ENCODE results near the gene MRO. TPM values are rescaled to one million over a fixed set of nuclear protein-coding genes. Genes with fewer than 3 reads are reported as not detected.
"Not testable (repeated sequence)": the region's sequence is repeated elsewhere in the genome, so short reads cannot be mapped to it uniquely, and the experiment has no call there.

The MRO gene
- total RNA-seq (2014; rRNA removed; shearing (Covaris generic)): 0.03 TPM in 1 of 2 replicates, not detected in the other

DNA sequence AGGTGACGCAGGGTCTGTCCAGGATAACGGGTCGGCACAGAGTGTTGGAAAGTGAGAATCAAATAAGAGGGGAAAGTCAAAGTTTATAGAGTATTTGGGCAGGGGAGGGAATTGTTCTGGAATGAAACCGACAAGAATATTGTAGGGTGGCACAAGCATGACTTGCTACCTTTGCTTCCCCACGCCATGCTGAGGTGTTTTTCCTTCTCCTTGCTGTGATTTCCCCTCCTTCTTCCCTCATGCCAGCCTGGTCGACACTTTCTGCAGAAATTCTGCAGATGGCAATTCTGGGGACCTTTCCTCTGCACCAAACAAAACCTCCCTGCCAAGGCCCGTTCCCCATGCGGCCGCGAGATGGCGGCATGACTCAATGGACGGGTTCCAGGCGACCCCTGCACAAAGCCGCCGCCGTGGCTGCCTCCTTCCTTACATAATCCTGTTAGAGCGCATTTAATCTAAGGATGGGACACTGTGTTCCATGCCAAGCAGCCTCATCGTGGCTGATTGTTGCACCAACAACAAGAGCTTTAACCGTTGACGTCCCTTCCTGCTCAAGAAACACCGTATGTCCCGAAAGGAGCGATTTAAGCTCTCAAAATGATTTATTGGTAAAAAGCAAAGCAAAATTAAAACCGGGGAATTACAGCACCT lies at the start of gene MRO:
TSS of gene MRO (minus strand) at position 289 of the 651 bp plus-strand sequence. CDS start 10,616 bp downstream, outside the sequence.
- in situ Hi-C loops (cut with HindIII; ENCODE audit: low sequenced_read_pairs): no loop called here
- peak; percentile 92 for DNase-seq (ENCODE audit: low spot score)

DNA sequence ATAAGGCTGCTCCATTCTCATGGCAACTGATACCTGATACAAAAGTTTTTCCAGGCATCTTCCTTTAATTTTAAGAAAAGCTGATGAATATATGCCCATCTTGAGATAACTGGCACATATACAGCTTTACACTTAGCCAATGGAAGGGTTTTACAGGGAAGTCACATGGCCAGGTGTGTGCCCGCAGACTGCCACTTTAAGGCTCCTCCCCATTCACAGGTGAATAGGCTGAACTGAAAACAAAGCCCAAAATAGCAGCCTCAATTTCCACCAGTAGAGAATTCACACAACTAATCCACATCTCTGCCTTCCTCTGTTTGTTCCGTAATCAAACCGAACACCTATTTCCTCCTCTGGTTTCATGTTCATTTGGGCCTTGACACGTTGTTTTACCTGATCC lies 49.3 kb upstream of the MRO start:
- no peak for DNase-seq (ENCODE audit: low spot score)
- in situ Hi-C loops (cut with HindIII; ENCODE audit: low sequenced_read_pairs): no loop called here

DNA sequence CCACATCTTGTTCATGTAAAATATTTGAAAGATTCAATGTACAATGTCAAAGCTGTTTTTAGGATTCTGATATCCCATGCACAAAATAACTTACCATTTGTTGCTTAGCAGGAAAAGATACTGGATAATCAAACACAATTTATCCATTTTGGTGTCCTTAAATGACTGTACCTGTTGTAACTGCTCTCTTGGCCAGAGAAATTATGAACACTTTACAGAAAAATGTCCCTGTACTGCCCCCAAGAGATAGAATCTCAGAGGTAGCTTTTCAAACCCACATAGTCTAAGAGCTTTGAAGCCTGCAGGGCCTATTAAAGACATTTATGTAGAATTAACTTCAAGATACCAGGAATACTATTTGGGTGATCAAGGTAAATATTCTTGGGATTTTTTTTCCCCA lies 46.9 kb upstream of the MRO start:
- in situ Hi-C loops (cut with HindIII; ENCODE audit: low sequenced_read_pairs): no loop called here
- DNase-seq (ENCODE audit: low spot score): peak; percentile 57

DNA sequence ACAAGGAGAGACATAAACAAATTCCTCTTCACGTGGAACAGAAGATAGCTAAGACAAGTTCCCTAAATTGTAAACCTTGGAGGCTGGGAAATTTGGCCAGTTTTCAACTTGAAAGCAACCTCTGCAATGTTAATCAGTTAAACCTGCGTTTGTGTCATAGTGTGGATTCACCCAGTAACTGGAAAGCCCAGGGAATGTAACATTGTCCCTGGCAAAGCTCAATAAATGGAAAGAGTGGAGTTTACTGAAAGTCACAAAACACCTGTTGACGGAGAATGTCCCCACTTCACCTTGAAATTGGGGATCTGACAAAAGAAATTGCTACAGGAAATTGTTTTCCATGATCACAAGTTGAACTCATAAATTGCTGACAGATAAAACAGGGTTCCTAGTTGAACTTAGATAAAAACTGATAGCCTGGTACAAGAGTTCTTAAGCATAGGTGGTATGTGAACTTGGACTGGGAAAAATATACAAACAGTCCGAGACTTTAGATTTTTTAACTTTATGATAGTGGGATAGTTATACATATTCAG lies 44.1 kb upstream of the MRO start:
- in situ Hi-C loops (cut with HindIII; ENCODE audit: low sequenced_read_pairs): no loop called here
- no peak for DNase-seq (ENCODE audit: low spot score)

DNA sequence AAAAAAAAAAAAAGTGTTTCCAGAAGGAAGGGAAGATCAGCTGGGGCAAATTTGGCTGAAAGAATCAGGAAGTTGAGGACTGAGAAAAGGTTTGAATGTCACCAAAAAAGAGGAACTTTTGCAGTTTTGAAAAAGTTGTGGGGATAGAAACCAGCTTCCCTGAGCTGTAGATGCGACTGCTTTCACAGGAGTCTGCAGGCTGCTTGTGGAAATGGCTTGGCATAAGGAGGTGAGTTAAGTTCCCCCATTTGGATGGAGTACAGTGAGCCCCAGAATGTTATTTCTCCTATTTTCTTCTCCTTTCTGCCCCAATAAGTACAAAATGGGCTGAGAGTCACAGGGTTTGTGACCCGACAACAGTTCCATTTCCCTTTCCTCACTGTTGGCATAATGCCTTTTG lies 42.6 kb upstream of the MRO start:
- in situ Hi-C loops (cut with HindIII; ENCODE audit: low sequenced_read_pairs): no loop called here
- DNase-seq (ENCODE audit: low spot score): no peak

DNA sequence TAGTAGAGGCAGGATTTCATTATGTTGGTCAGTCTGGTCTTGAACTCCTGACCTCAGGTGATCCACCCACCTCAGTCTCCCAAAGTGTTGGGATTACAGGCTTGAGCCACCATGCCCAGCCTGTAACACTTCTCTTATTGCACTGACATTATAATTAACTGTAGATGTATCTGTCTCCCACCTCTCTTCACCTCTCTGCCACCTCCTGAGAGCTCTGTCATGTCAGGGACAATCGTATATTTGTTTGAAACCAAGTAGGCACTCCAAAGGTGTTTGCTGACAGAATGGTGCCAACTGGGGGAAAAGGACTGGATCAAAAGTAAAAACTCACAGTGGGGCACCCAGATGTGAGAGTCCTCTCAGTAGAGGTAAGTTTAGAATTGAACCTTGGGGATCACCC lies 41.8 kb upstream of the MRO start:
- no peak for DNase-seq (ENCODE audit: low spot score)
- in situ Hi-C loops (cut with HindIII; ENCODE audit: low sequenced_read_pairs): no loop called here

DNA sequence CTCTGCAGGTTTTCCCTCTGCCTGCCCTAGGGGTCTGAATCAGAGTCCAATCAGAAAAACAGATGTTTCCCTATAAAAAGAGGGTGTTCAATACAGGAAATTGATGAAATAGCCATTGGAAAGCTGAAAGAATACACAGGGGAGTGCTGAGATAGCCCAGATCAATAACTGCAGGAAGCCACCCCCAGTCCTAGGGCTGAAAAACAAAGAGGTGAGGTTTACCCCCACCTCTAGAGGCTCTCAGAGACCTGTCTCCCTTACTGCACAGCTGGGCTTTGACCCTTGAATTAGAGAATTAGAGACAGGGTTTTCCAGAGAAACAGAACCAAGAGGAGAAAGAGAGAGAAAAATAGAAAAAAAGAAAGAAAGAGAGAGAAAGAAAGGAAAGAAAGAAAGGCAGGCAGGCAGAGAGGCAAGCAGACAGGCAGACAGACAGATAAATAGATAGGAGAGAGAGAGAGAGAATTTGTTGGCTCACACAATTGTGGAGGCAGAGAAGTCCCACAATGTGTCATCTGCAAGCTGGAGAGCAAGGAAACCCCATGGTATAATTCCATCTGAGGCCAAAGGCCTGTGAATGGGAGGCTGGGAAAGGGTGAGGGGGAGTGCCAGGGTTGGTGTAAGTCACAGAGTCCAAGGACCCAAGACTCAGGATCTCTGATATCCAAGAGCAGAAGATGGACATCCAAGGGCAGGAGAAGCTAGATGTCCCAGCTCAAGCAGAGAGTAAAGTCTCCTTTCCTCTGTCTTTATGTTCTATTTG lies 40.2 kb upstream of the MRO start:
- in situ Hi-C loops (cut with HindIII; ENCODE audit: low sequenced_read_pairs): no loop called here
- no peak for DNase-seq (ENCODE audit: low spot score)

DNA sequence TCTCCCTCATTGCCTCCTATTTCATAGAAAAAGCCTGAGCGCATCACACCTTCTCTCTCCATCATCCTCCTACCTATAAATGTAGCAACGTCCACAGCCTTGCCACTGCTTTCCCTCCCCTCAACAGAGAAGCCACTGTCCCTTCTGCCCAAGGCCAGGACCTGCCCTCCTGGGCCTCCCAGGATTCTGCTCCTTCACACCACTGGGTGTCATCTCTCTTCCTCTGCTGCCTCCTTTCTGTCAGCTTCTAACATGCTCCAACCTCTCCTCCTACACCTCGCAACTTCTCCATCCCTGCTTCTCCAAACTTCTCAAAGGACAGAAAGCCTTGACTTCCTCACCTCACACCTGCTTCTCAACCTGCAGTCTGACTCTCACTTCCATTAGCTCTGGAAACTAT lies 37.9 kb upstream of the MRO start:
- in situ Hi-C loops (cut with HindIII; ENCODE audit: low sequenced_read_pairs): no loop called here

DNA sequence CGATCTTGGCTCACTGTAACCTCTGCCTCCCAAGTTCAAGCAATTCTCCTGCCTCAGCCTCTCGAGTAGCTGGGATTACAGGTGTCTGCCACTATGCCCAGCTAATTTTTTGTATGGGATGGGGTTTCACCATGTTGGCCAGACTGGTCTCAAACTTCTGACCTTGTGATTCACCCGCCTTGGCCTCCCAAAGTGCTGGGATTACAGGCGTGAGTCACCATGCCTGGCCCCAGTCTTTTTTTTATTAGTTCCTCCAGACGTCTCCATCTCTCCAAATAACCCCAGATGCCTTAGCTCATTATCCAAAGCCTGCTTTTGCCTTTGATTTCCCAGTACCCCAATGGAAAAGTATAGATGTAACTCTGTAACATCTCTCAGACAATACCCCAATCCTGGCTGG lies 37.4 kb upstream of the MRO start:
- in situ Hi-C loops (cut with HindIII; ENCODE audit: low sequenced_read_pairs); DNase-seq (ENCODE audit: low spot score): not testable (repeated sequence)

More for the DNA sequence above, 37.9 kb upstream of the MRO start:
- no peak for DNase-seq (ENCODE audit: low spot score)

DNA sequence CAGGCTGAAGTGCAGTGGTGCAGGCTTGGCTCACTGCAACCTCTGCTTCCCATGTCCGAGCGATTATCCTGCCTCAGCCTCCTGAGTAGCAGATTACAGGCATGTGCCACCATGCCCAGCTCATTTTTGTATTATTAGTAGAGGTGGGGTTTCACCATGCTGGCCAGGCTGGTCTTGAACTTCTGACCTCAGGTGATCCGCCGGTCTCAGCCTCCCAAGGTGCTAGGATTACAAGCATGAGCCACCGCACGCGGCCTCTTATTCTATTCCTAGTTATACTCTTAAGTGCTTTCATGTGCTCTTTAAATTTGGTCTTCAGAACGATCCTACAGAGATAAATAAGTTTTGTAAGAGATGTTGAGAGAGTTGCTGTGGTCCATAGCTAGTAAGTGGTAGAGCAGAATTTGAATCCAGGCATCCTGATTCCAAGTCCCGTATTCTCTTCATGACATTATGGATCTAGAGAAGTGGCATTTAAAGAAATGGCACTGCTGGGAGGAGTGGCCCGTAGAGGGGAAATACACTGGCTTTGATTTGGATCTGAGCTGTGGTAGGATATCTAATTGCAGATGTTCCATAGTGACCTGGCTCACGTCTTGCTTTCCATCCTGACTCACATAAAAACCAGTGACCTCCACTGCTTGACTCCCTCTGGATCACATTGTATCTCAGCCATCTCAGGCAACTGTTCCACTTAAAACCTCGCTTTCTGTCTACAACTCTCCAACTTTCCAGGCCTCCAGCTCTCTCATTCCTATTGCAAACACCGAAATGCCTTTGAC lies 36.4 kb upstream of the MRO start:
- no peak for DNase-seq (ENCODE audit: low spot score)
- in situ Hi-C loops (cut with HindIII; ENCODE audit: low sequenced_read_pairs): no loop called here

DNA sequence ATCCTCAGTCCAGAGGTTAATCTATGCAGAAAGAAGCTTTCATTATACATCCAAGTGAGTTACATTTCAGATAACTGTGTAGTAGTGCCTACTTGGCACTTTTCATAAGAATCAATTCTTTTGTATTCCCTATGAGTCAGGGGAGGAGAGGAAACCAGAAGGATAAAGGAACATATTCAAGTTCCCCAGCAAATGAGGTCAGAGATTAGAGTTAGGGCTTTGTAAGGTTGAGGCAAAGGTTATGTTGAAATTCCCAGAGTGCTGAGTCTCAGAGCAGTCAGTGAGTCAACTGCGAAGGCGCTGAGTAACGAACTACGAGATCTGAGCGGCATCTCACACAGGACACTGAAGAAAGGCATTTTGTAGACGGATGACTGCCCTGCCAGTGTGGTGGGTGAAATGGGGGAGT lies 34.1 kb upstream of the MRO start:
- DNase-seq (ENCODE audit: low spot score): no peak
- in situ Hi-C loops (cut with HindIII; ENCODE audit: low sequenced_read_pairs): no loop called here

DNA sequence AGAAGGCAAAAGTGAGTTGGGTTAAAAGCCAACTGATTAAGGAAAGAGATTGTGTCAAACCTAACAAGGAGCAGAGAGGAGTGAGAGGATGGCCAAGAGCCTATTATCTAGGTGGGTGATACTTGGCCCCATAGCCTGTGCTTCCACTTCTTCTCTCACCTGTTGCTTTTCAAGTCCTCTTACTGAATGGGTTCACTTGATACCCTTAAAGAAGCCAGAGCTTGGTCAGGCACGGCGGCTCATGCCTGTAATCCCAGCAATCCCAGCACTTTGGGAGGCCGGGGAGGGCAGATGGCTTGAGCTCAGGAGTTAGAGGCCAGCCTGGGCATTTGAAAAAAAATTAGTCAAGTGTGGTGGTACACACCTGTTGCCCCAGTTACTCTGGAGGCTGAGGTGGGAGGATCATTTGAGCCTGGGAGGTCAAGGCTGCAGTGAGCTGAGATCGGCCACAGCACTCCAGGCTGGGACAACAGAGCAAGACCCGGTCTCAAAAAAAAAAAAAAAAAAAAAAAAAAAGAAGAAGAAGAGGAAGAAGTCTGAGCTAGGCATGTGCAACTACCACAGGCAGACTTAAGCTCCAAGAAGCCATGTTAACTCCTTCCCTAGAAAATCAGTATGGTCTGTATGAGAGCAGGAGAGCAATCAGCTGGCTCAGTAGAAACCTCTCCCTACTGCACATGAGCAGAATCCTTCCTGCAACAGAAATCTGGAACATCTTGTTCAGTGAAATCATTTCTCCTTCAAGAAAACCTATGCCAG lies 30.7 kb upstream of the MRO start:
- in situ Hi-C loops (cut with HindIII; ENCODE audit: low sequenced_read_pairs): no loop called here

DNA sequence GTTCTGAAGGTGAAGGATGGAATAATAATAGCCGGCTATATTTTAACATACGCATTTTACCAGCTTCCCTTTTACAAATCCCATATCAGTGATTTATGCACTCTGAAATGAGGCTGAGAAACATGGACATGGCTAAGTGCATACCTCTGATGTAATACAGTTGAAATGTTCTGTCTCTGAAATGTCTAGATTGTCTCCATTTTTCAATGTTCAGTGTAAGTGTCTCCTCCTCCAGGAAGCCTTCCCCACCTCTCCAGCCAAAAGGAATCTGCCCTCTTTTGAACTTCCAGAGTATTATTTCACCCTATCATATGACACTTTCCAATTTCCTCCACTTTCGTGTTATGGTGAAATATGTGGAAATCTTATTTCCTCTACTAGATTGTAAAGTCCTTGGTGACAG lies 29.6 kb upstream of the MRO start:
- in situ Hi-C loops (cut with HindIII; ENCODE audit: low sequenced_read_pairs): no loop called here

More for the DNA sequence above, 30.7 kb upstream of the MRO start:
- DNase-seq (ENCODE audit: low spot score): no peak

DNA sequence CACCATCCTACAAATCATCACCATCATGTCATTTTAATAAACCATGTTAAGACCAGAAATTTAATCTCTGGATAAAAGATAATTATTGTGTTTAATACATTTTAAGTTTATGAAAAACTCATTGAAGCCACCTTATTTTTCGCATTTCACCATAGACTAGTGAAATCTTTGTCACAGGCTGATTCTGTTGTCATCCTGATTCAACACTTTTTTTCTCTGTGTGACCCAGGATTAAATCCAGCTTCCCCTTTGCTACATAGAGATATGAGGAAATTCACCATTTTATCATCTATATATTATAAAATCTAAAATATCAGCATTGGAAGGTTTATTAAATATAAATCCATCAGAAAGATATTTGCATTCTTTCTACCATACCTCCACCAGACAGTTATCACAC lies 29.2 kb upstream of the MRO start:
- no peak for DNase-seq (ENCODE audit: low spot score)
- in situ Hi-C loops (cut with HindIII; ENCODE audit: low sequenced_read_pairs): no loop called here

More for the DNA sequence above, 29.6 kb upstream of the MRO start:
- no peak for DNase-seq (ENCODE audit: low spot score)

DNA sequence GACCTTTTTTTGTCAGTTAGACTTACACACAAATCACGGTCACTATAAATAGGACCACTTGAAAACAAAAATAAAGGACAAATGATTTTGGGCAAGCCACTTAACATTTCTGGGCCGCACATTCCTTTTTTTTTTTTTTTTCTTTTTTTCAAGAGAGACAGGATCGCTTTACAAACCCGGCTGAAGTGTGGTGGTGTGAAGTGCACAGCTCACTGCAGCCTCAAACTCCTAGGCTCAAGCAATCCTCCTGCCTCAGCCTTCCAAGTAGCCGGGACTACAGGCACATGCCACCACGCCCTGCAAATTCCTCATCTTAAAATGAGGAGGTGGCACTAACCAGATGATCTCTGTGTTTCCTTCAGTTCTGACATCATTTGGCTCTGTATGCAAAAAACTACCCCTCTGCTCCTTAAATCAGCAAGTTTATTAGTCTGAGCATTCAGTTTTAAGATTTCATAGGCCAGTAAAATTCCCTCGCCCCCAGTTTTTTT lies 28.3 kb upstream of the MRO start:
- DNase-seq (ENCODE audit: low spot score): no peak
- in situ Hi-C loops (cut with HindIII; ENCODE audit: low sequenced_read_pairs): no loop called here

DNA sequence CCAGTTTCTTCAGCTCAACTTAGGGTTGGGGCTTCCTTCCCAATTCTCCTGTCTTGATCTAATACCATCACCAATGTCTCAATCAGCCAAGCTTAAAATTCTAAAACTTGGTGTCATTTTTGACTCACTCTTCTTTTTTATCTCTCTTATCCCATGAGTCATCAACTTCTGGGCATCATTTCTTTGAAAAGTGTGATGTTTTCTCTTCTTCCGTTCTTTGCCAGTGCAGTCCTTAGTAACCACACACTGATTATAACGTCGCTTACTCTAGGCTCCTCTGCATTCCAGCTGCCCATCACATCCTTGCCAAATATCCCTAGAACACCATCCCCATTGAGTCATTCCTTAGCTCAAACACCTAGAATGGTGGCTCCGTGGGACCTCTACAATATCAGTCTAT lies 27.4 kb upstream of the MRO start:
- in situ Hi-C loops (cut with HindIII; ENCODE audit: low sequenced_read_pairs): no loop called here
- no peak for DNase-seq (ENCODE audit: low spot score)

DNA sequence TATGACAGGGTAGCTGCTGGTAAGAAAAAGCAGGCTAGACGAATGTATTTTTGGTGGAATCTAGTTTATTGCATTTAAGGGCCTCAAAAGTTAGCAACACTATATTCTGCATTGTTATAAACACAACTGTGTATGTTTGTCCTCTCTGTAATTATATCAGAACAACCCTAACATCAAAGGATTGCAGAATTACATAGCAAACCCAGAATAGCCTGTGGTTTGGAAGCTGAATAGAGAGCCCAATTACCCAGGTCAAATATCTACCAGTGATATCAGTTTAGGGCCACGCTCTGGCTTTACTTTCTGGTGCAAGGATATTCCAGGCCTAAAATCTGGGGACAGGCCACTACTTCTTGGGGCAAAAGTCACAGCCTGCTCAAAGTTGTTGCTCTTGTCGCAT lies 25.1 kb upstream of the MRO start:
- in situ Hi-C loops (cut with HindIII; ENCODE audit: low sequenced_read_pairs): no loop called here
- DNase-seq (ENCODE audit: low spot score): no peak

DNA sequence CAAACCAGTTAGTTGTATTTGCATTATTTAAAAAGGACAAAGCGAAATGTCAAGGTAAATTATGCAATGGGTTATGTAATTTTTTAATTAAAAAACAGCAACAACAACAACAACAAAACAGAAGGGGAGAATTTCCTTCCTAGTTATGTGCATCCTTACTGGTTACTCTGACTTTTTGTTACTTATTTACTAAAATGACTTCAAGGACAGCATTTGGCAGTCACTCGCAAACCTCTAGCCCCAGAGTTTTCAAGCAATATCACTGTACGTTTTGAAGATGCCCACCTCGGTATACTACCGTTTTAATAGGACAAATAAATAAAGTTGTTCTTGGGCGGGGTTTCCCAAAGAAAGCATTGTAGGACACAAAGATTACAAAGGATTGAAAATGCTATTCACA lies 24.7 kb upstream of the MRO start:
- in situ Hi-C loops (cut with HindIII; ENCODE audit: low sequenced_read_pairs): no loop called here
- DNase-seq (ENCODE audit: low spot score): no peak

DNA sequence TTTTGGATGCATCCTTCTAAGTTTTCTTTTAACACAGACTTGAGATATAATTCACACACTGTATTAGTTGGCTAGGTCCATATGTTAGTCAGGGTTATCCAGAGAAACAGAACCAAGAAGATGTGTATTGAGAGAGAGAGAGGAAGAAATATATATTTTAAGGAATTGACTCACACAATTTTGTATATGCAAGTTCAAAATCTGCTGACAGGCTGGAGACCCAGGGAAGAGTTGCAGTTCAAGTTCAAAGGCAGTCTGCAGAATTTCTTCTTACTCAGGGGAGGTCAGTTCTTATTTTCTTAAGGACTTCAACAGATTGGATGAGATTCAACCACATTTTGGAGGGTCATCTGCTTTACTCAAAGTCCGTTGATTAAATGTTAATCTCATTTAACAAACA lies 23.0 kb upstream of the MRO start:
- DNase-seq (ENCODE audit: low spot score): no peak
- in situ Hi-C loops (cut with HindIII; ENCODE audit: low sequenced_read_pairs): no loop called here

Measured in G401 (cell line).